ENCODE results near the gene PRKCA.

GRCh38 chr17:66837885-66838665 is 535.7 kb downstream of the PRKCA start:
- TF ChIP-seq HDAC2 (IDR thresholded peaks at IDR 0.05) (no peak), RBBP5 (IDR thresholded peaks at IDR 0.05; ENCODE audit: borderline replicate concordance, insufficient read depth, low read length, poor library complexity, severe bottlenecking) (no peak), FOS (IDR thresholded peaks at IDR 0.05; ENCODE audit: extremely low read depth, insufficient read length) (no peak), GABPA (tag; conservative IDR thresholded peaks at IDR 0.05; ENCODE audit: low read depth) (no peak), POLR2A (conservative IDR thresholded peaks at IDR 0.05) (no peak), ATF4 (CRISPR knock-in tag; IDR thresholded peaks at IDR 0.05) (no peak), MEIS2 (IDR thresholded peaks at IDR 0.05; ENCODE audit: partially characterized antibody) (no peak), IRF9 (tag; IDR thresholded peaks at IDR 0.05) (no peak), POLR2AphosphoS5 (IDR thresholded peaks at IDR 0.05; ENCODE audit: control insufficient read depth, insufficient read depth, low read depth, low read length) (no peak), FOXP1 (CRISPR knock-in tag; IDR thresholded peaks at IDR 0.05) (no peak), KLF1 (tag; IDR thresholded peaks at IDR 0.05) (no peak)
- TF ChIP-seq, protein P1, sequence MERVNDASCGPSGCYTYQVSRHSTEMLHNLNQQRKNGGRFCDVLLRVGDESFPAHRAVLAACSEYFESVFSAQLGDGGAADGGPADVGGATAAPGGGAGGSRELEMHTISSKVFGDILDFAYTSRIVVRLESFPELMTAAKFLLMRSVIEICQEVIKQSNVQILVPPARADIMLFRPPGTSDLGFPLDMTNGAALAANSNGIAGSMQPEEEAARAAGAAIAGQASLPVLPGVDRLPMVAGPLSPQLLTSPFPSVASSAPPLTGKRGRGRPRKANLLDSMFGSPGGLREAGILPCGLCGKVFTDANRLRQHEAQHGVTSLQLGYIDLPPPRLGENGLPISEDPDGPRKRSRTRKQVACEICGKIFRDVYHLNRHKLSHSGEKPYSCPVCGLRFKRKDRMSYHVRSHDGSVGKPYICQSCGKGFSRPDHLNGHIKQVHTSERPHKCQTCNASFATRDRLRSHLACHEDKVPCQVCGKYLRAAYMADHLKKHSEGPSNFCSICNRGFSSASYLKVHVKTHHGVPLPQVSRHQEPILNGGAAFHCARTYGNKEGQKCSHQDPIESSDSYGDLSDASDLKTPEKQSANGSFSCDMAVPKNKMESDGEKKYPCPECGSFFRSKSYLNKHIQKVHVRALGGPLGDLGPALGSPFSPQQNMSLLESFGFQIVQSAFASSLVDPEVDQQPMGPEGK (CRISPR knock-in tag; IDR thresholded peaks at IDR 0.05; ENCODE audit: borderline replicate concordance), result no peak
- TF ChIP-seq, protein P2, sequence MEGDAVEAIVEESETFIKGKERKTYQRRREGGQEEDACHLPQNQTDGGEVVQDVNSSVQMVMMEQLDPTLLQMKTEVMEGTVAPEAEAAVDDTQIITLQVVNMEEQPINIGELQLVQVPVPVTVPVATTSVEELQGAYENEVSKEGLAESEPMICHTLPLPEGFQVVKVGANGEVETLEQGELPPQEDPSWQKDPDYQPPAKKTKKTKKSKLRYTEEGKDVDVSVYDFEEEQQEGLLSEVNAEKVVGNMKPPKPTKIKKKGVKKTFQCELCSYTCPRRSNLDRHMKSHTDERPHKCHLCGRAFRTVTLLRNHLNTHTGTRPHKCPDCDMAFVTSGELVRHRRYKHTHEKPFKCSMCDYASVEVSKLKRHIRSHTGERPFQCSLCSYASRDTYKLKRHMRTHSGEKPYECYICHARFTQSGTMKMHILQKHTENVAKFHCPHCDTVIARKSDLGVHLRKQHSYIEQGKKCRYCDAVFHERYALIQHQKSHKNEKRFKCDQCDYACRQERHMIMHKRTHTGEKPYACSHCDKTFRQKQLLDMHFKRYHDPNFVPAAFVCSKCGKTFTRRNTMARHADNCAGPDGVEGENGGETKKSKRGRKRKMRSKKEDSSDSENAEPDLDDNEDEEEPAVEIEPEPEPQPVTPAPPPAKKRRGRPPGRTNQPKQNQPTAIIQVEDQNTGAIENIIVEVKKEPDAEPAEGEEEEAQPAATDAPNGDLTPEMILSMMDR (IDR thresholded peaks at IDR 0.05 in 2 of 3, conservative IDR thresholded peaks at IDR 0.05 in 1 of 3; ENCODE audit: insufficient read depth in 2 of 3, low read depth in 1 of 3, low read length in 3 of 3), result no peak
- TF ChIP-seq, protein P3, sequence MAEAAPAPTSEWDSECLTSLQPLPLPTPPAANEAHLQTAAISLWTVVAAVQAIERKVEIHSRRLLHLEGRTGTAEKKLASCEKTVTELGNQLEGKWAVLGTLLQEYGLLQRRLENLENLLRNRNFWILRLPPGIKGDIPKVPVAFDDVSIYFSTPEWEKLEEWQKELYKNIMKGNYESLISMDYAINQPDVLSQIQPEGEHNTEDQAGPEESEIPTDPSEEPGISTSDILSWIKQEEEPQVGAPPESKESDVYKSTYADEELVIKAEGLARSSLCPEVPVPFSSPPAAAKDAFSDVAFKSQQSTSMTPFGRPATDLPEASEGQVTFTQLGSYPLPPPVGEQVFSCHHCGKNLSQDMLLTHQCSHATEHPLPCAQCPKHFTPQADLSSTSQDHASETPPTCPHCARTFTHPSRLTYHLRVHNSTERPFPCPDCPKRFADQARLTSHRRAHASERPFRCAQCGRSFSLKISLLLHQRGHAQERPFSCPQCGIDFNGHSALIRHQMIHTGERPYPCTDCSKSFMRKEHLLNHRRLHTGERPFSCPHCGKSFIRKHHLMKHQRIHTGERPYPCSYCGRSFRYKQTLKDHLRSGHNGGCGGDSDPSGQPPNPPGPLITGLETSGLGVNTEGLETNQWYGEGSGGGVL (CRISPR knock-in tag; IDR thresholded peaks at IDR 0.05), result no peak

All from K562 (cell line).